ENCODE results near the gene PRAMEF8. TPM values are rescaled to one million over a fixed set of nuclear protein-coding genes. Genes with fewer than 3 reads are reported as not detected.
"Not testable (repeated sequence)": the region's sequence is repeated elsewhere in the genome, so short reads cannot be mapped to it uniquely, and the experiment has no call there.

The PRAMEF8 gene
- polyA plus RNA-seq, 1 experiment, result not detected

DNA sequence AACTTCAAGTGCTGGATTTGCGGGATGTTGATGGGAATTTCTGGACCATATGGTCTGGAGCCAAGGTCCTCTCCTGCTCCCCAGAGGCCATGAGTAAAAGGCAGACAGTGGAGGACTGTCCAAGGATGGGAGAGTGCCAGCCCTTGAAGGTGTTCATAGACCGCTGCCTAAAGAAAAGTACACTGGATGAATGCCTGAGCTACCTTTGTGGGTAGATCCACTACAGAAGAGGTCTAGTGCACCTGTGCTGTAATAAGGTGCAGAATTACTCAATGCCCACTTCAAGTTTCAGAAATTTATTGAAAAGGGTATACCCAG lies 38.4 kb downstream of the PRAMEF8 start:
- CTCF ChIA-PET; POLR2A ChIA-PET; DNase-seq (ENCODE audit: low read depth, low spot score); H3K27ac ChIP-seq (ENCODE audit: low read depth, low read length); H3K4me3 ChIP-seq (ENCODE audit: low read depth, low read length); H3K27me3 ChIP-seq (ENCODE audit: control insufficient read depth, insufficient read depth, low read length): not testable (repeated sequence)
- peaks cover 40% of the 10 kb centered on the region for H3K9me3 ChIP-seq (ENCODE audit: control insufficient read depth, insufficient read depth, low read length)

DNA sequence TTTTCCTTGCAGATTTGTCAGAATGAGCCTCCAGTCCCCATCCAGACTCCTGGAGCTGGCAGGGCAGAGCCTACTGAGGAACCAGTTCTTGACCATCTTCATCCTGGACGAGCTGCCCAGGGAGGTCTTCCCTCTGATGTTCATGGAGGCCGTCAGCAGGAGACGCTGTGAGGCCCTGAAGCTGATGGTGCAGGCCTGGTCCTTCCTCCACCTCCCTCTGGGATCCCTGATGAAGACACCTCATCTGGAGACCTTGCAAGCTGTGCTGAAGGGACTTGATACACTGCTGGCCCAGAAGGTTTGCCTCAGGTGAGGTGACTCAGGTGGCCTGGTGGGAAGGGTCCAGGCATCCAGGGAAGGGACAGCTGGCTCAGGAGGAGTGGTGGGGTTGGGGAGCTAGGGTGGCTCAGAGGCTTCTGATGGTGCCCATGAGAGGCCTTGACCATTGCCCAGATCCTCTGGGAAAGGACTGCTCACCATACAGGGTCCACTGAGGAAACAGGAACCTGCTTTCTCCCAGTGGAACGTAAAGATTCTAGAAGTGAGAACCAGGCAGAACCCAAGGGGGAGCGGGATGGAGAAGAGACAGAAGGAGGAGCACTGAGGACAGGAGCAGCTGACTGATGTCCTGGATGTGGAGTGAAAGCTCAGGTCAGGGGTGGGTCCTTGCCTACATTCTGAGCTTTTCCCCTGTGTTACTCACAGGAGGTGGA lies 38.9 kb downstream of the PRAMEF8 start:
- H3K27ac ChIP-seq (ENCODE audit: low read depth, low read length); POLR2A ChIA-PET; H3K4me3 ChIP-seq (ENCODE audit: low read depth, low read length); DNase-seq (ENCODE audit: low read depth, low spot score); H3K27me3 ChIP-seq (ENCODE audit: control insufficient read depth, insufficient read depth, low read length); CTCF ChIA-PET: not testable (repeated sequence)
- peaks cover 41% of the 10 kb centered on the region for H3K9me3 ChIP-seq (ENCODE audit: control insufficient read depth, insufficient read depth, low read length)

DNA sequence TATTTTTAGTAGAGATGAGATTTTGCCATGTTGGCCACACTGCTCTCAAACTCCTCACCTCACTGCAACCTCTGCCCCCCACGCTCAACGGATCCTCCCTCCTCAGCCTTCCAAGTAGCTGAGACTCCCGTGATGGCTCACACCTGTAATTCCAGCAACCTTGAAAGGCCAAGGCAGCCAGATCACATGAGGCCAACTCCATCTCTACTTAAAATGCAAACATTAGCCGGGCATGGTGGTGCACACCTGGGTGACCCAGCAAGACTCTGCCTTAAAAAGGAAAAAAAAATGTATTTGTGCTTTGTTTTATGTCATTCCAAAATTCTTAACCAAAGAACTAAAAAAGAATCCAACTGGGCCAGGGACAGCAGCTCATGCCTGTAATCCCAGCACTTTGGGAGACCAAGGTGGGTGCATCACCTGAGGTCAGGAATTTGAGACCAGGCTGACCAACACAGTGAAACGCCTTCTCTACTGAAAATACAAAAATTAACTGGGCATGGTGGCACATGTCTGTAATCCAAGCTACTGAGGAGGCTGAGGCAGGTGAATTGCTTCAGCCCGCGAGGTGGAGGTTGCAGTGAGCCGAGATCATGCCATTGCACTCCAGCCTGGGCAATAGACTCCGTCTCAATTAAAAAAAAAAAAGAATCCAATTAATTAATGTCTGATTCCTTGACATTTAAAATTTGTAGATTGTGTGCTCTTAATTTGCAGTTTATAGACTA lies 41.2 kb downstream of the PRAMEF8 start:
- H3K4me3 ChIP-seq (ENCODE audit: low read depth, low read length); H3K27me3 ChIP-seq (ENCODE audit: control insufficient read depth, insufficient read depth, low read length); CTCF ChIA-PET; DNase-seq (ENCODE audit: low read depth, low spot score); POLR2A ChIA-PET; H3K27ac ChIP-seq (ENCODE audit: low read depth, low read length): not testable (repeated sequence)
- peaks cover 50% of the 10 kb centered on the region for H3K9me3 ChIP-seq (ENCODE audit: control insufficient read depth, insufficient read depth, low read length)

DNA sequence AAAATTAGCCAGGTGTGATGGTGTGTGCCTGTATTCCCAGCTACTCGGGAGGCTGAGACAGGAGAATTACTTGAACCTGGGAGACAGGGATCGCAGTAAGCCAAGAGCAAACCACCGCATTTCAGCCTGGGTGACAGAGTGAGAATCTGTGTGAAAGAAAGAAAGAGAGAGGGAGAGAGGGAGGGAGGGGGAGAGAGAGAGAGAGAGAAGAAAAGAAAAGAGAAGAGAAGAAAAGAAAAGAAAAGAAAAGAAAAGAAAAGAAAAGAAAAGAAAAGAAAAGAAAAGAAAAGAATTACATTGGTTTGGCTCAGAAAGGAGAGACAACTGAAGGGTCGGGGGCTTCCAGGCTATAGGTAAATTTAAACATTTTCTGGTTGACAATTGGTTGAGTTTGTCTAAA lies 45.3 kb downstream of the PRAMEF8 start:
- H3K27me3 ChIP-seq (ENCODE audit: control insufficient read depth, insufficient read depth, low read length); CTCF ChIA-PET; DNase-seq (ENCODE audit: low read depth, low spot score); H3K27ac ChIP-seq (ENCODE audit: low read depth, low read length); H3K4me3 ChIP-seq (ENCODE audit: low read depth, low read length); POLR2A ChIA-PET: not testable (repeated sequence)
- peaks cover 48% of the 10 kb centered on the region for H3K9me3 ChIP-seq (ENCODE audit: control insufficient read depth, insufficient read depth, low read length)

DNA sequence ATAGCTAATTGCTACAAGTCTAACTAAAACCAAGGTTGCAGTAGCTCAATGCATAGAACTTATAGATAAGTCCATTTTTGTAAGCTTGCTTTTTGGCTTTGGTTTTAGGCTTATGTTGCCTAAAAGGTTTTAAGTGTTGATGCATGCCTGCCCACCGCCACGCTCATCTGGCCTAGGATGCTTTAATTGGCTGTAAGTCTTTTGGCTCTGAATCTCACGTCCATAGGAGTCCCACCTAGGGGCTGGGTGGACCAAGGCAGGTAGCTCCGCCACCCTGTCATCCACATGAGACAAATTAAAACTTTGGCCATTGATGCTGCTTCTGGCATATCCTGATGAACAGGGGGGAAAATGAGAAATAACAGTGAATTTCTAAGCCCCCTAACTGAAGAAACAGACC lies 47.4 kb downstream of the PRAMEF8 start:
- CTCF ChIA-PET; H3K4me3 ChIP-seq (ENCODE audit: low read depth, low read length); POLR2A ChIA-PET; H3K27ac ChIP-seq (ENCODE audit: low read depth, low read length); DNase-seq (ENCODE audit: low read depth, low spot score); H3K27me3 ChIP-seq (ENCODE audit: control insufficient read depth, insufficient read depth, low read length): not testable (repeated sequence)
- peaks cover 56% of the 10 kb centered on the region for H3K9me3 ChIP-seq (ENCODE audit: control insufficient read depth, insufficient read depth, low read length)

DNA sequence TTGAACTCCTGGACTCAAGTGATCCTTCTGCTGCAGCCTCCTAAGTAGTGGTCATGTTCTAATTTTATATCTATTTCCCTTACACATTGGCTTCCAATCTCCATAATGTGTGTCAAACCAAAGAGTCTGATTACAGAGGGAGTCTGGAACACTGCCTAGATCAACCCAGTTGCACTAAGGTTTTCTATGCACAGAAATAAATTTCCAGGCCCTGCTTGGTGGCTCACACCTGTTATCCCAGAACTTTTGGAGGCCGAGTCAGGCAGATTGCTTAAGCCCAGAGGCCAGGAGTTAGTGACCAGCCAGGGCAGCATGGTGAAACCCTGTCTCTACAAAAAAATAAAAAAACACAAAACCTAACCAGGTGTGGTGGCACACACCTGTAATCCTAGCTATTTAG lies 50.9 kb downstream of the PRAMEF8 start:
- H3K27me3 ChIP-seq (ENCODE audit: control insufficient read depth, insufficient read depth, low read length); H3K4me3 ChIP-seq (ENCODE audit: low read depth, low read length); POLR2A ChIA-PET; H3K27ac ChIP-seq (ENCODE audit: low read depth, low read length); DNase-seq (ENCODE audit: low read depth, low spot score); CTCF ChIA-PET: not testable (repeated sequence)
- H3K9me3 ChIP-seq (ENCODE audit: control insufficient read depth, insufficient read depth, low read length), result peaks cover 64% of the 10 kb centered on the region

DNA sequence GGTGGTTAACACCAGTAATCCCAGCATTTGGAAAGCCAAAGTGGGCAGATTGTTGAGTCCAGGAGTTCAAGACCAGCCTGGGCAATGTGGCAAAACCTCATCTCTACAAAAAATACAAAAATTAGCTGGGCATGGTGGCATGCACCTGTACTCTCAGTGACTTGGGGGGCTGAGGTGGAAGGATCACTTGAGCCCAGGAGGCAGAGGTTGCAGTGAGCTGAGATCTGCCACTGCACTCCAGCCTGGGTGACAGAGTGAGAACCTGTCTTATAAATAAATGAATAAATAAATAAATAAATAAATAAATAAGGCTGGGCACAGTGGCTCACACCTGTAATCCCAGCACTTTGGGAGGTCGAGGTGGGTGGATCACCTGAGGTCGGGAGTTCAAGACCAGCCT lies 52.9 kb downstream of the PRAMEF8 start:
- H3K4me3 ChIP-seq (ENCODE audit: low read depth, low read length); DNase-seq (ENCODE audit: low read depth, low spot score); POLR2A ChIA-PET; CTCF ChIA-PET; H3K27ac ChIP-seq (ENCODE audit: low read depth, low read length); H3K27me3 ChIP-seq (ENCODE audit: control insufficient read depth, insufficient read depth, low read length): not testable (repeated sequence)
- peaks cover 69% of the 10 kb centered on the region for H3K9me3 ChIP-seq (ENCODE audit: control insufficient read depth, insufficient read depth, low read length)

Small RNA genes lying within 50 kb of the gene (small RNA-seq; reads per million reads assigned to genes)
- not detected for gene RNU6-771P (ENCODE audit: insufficient read length, low read depth)

Other genes starting within 250 kb of the PRAMEF8 start
- gene PRAMEF27, start 228.6 kb downstream of the PRAMEF8 start, polyA plus RNA-seq (2011; rRNA removed), result not detected in 2 replicates
- gene HNRNPCL3, start 224.4 kb downstream of the PRAMEF8 start, polyA plus RNA-seq (2011; rRNA removed), result not detected in 2 replicates
- not detected in 2 replicates for gene PRAMEF25, start 214.4 kb downstream of the PRAMEF8 start, polyA plus RNA-seq (2011; rRNA removed)
- not detected in 2 replicates for gene HNRNPCL2, start 168.3 kb downstream of the PRAMEF8 start, polyA plus RNA-seq (2011; rRNA removed)
- gene PRAMEF26, start 129.1 kb downstream of the PRAMEF8 start, polyA plus RNA-seq (2011; rRNA removed), result not detected in 2 replicates
- gene HNRNPCL4, start 119.5 kb downstream of the PRAMEF8 start, polyA plus RNA-seq (2011; rRNA removed), result not detected in 2 replicates
- not detected in 2 replicates for gene PRAMEF9, start 113.3 kb downstream of the PRAMEF8 start, polyA plus RNA-seq (2011; rRNA removed)
- not detected in 2 replicates for gene PRAMEF13, start 83.7 kb downstream of the PRAMEF8 start, polyA plus RNA-seq (2011; rRNA removed)
- not detected in 2 replicates for gene PRAMEF18, start 59.0 kb downstream of the PRAMEF8 start, polyA plus RNA-seq (2011; rRNA removed)
- not detected in 2 replicates for gene PRAMEF5, start 30.9 kb downstream of the PRAMEF8 start, polyA plus RNA-seq (2011; rRNA removed)
- not detected in 2 replicates for gene PRAMEF33, start 18.4 kb upstream of the PRAMEF8 start, polyA plus RNA-seq (2011; rRNA removed)
- not detected in 2 replicates for gene PRAMEF15, start 30.4 kb upstream of the PRAMEF8 start, polyA plus RNA-seq (2011; rRNA removed)
- not detected in 2 replicates for gene PRAMEF14, start 62.0 kb upstream of the PRAMEF8 start, polyA plus RNA-seq (2011; rRNA removed)
- not detected in 2 replicates for gene PRAMEF19, start 86.8 kb upstream of the PRAMEF8 start, polyA plus RNA-seq (2011; rRNA removed)
- not detected in 2 replicates for gene PRAMEF17, start 104.5 kb upstream of the PRAMEF8 start, polyA plus RNA-seq (2011; rRNA removed)
- gene PRAMEF20, start 125.3 kb upstream of the PRAMEF8 start, polyA plus RNA-seq (2011; rRNA removed), result not detected in 2 replicates
- gene LRRC38, start 228.9 kb upstream of the PRAMEF8 start, polyA plus RNA-seq (2011; rRNA removed), result not detected in 2 replicates

Measured in AG04450 (cell line).